Activated T-helper 1 cell treated with anti-CD3 and anti-CD28 coated beads, Interleukin-2, amount 50 U/mL, for 16 hours (primary cell): ENCODE measurements around the gene PHF21A.
"Not testable (repeated sequence)": the region's sequence is repeated elsewhere in the genome, so short reads cannot be mapped to it uniquely, and the experiment has no call there.

Source experiments
- DNase-seq, 2 donors: peaks; one replicate each; pipeline ENCODE4 v3.0.0-alpha.2; 2020; ENCODE audit warnings: low read depth in 1 of 2, low spot score in 1 of 2

The PHF21A gene

GRCh38 chr11:46120346-46121300 is 631 bp downstream of the PHF21A start:
- DNase-seq = no peak

- DNase-seq = peak in 1 of 2 donors; percentile 43
Measured at GRCh38 chr11:46119352-46120216, 1.7 kb downstream of the PHF21A start.

DNA sequence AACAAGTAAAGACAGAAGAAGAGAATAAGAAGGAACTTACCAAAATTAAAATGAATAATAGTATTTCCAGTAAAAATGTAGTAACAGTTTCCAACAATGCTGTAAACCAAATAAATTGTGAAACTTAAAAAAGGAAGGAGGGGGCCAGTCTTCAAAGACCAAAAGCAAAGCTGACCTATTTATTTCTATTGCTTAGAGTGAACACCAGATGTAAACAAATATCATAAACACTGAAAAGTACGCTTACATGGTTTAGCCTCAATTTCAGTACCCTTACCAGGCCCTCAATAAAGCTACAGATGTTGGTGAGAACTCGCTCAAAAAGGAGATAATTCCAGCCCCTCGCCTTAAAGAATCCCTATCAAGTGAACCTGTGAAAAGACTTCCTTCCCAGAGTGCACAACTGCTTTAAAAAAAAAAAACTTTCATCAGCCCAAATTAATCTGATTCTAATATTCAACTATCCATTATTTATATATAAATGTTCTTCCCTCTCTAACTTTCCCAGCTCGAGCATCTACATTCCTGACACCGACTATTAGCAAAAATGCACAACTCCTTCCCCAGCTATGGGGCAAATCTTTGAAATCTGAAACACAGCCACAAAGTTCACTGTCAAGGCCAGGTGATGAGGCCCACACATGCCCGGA is 2.4 kb downstream of the PHF21A start:
- no peak for DNase-seq

- no peak for DNase-seq
Measured at GRCh38 chr11:46117842-46118241, 3.4 kb downstream of the PHF21A start.

DNA sequence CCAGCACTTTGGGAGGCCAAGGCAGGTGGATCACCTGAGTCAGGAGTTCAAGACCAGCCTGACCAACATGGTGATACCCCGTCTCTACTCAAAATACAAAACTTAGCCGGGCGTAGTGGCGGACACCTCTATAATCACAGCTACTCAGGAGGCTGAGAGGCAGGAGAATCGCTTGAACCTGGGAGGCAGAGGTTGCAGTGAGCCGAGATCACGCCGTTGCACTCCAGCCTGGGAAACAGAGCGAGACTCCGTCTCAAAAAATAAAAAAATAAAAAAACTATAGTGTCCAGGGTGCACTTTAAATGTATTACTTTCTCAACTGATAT is 4.6 kb downstream of the PHF21A start:
- DNase-seq = not testable (repeated sequence)

GRCh38 chr11:46116007-46116711 is 5.1 kb downstream of the PHF21A start:
- no peak for DNase-seq

DNA sequence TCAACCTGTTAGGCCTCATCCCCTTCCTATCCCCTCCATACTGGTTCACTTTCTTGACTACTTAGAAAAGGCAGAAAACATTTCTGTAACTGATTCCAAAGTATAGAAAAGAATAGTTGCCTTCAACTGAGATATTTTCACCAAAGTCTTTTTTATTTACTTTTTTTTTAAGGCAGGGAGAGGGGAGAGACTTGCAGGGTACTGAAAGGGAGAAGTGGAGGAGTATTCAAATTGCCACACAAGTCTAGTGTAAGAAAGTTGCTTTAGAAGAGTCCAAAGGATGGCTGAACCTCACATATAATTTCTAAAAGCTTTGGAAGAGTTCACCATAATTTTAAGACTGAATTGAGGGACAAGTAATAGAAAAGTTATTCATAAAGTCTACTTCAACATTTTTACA is 6.3 kb downstream of the PHF21A start:
- no peak for DNase-seq

DNA sequence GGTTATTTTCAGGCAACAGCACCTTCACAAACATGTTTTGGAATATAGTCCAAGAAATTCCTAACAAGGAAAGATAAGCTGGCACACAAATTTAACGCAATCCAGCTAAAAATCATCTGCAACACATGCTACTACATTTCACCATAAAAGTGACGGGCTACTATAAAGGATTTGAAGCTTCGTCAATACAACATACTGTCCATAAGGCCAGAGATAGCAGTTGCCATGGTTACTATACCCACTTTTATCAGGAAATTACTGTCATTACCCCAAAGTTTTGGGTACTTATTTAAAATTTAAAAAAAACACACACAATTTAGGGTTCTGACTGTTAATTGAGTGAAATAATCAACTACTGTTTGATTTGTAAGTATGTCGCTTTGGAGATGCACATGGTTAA is 6.9 kb downstream of the PHF21A start:
- no peak for DNase-seq

GRCh38 chr11:46112961-46113607 is 8.2 kb downstream of the PHF21A start:
- peak in 1 of 2 donors; percentile 5 for DNase-seq

GRCh38 chr11:46108751-46109150 is 12.5 kb downstream of the PHF21A start:
- DNase-seq = no peak

DNA sequence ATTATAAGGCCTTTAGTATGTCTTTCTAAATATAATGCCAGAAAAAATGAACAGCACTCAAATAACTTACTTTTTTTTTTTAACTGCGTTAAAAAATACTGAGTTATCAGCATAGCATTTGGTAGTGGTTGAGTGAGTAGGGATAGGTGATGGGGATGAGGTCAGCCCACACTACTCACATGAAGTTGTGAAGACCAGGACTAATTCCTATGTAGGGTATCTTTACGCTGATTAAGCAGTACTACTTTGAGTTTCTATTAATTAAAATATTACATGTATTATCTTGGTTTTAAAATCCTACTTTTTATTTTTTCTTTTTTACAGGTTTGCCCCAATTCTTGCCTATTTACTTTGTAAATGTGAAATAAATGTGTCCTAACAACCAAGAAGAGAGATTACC is 13.5 kb downstream of the PHF21A start:
- DNase-seq = no peak

- no peak for DNase-seq
Measured at GRCh38 chr11:46107408-46107718, 13.9 kb downstream of the PHF21A start.

DNA sequence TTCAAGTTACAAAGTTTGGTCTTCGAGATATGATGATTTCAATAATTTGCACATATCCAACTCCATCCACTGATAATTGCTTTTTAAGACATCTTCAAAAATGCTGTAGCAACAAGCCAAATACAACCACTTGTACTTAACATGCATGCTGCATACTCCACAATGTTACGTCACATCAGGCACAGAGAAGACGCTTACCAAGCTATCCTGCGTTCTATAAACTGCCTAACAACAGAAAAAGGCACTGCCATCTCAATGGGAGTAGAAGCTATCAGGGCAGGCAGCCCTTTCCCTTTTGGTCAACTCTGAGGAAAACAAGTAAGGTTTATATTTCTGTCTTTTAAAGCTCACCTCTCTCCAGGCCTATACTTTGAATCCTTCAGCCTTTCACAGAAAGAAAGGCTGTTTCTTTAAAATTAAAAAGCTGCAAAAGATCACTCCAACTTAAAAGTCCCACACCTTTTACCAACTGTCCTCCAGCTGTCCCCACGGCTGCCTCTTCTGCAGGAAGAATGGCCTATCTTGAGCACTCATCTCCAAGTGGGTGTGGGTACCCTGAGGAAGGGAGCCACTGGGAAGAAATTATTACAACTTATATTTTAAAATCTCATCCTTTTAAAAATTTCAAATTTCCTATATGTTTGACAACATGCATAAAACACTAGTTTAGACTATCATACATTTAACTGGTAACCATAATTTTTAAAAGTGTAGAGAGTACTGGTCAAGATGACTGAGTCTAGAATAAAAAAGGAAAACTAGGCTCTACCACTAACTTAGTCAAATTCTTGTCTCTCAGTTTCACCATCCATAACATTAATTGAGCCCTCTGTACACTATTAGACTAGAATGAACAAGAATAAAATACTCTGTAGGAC is 14.5 kb downstream of the PHF21A start:
- no peak for DNase-seq

- DNase-seq = no peak
Measured at GRCh38 chr11:46105926-46106325, 15.3 kb downstream of the PHF21A start.

GRCh38 chr11:46105134-46105628 is 16.1 kb downstream of the PHF21A start:
- no peak for DNase-seq

DNA sequence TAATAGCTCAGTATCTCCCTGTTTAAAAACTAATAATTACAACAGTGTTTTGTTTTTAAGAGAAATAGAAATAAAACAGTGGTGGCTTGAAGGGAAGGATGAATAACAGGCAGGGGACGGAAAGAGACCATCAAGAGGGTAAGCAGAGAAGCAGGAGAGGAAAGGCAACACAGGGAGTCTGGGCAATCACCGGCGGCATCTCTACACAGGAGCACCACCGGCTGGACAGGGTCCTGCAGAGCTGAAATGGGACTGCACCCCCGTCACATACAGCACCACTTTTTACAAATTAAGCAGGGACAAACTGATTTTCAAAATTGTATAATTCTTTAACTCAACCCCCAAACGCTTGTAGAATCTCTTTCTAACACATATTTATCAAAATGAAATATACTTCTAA is 18.4 kb downstream of the PHF21A start:
- no peak for DNase-seq

DNA sequence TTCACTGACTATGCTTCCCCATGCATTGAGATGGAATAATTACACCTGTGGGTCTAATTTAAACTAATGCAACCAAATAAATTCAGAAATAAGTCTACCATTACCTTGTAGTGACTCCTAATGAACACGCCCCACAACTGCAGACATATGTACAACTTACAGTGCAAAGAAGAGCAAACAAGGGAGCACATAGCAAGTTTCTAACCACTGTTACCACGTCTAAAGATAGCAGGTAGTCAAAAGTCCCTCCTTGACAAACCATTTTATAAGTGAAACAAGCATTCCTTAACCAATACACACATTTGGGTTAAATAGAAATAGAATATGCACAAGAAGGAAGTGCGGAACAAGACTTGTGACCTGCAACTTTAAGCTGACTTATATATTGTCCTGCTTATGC is 20.6 kb downstream of the PHF21A start:
- DNase-seq = no peak

DNA sequence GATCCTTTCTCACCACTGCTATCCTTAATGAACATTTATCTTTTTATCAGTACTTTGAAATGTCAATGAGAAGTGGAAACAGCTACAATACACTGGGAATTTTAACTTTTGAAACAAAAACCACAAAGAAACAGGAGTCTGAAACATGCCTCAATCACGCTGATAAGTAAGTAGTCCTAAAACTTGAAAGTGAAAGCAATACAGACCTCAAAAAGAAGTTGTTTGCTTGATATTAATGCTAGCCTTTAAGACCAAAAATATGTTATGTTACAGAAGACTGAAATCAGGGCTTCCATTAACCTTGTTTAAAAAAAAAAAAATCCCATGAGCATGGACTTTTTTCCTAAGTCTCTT is 21.3 kb downstream of the PHF21A start:
- no peak for DNase-seq

- no peak for DNase-seq
Measured at GRCh38 chr11:46090375-46090774, 30.9 kb downstream of the PHF21A start.

DNA sequence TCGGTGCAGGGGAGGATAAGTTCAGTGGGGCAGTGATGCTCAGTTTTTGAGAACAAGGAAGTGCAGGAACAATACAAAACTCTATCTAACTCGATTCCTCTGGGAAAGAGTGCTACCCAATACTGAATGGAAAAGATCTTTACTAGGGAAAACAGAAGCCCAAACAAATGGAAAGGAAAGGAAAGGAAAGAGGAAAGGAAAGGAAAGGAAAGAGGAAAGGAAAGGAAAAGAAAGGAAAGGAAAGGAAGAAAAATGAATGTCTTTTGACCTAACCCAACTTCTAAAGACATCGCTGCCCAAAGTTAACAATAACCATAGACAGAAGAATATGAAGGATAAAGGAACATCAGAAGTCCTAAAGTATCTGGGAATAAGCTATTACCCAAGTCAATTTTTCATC is 41.6 kb downstream of the PHF21A start:
- no peak for DNase-seq
